Thyroid gland (tissue), 4 donors: ENCODE results near the gene STN1. TPM values are rescaled to one million over a fixed set of nuclear protein-coding genes. Genes with fewer than 3 reads are reported as not detected.
A peak's percentile ranks its signal among the peaks of the same experiment; 100 is the strongest.

Experiments used
- DNase-seq, 2 donors: peaks; one replicate each; pipeline ENCODE4 v3.0.0-alpha.2; 2019
- H3K27ac ChIP-seq, 3 donors: fragments of 200-600 bp; sonication (generic); 1 replicate in 2 of 3; 2 replicates in 1 of 3; pipeline ENCODE4 v1.5.1; 2016 to 2019; ENCODE audit warnings: mild to moderate bottlenecking in 1 of 3, moderate library complexity in 1 of 3
- H3K27me3 ChIP-seq: fragments of 200-600 bp; sonication (generic); one replicate; pipeline ENCODE4 v1.5.1; 2019
- H3K36me3 ChIP-seq, 2 donors: fragments of 200-600 bp; sonication (generic); one replicate each; pipeline ENCODE4 v1.5.1; 2016 to 2019
- H3K4me1 ChIP-seq, 2 donors: fragments of 200-600 bp; sonication (generic); one replicate each; pipeline ENCODE4 v1.5.1; 2017 to 2019
- H3K4me3 ChIP-seq, 3 donors: fragments of 200-600 bp; sonication (generic); replicated peaks in 1 of 3; 1 replicate in 2 of 3; 2 replicates in 1 of 3; pipeline ENCODE4 v1.5.1; 2016; ENCODE audit warnings: mild to moderate bottlenecking in 1 of 3
- H3K9me3 ChIP-seq: fragments of 200-600 bp; sonication (generic); one replicate; pipeline ENCODE4 v1.5.1; 2017
- CTCF ChIP-seq, 6 experiments: fragments of 200-600 bp in 3 of 6; fragments of 450-650 bp in 3 of 6; sonication (generic) in 3 of 6; IDR thresholded peaks; one replicate each; pipeline ENCODE4 v1.5.1; 2016 to 2019; ENCODE audit warnings: antibody characterized with exemption in 6 of 6, mild to moderate bottlenecking in 2 of 6, inconsistent platforms in 1 of 6, moderate library complexity in 1 of 6
- POLR2A ChIP-seq, 2 donors: fragments of 450-650 bp; IDR thresholded peaks; one replicate each; pipeline ENCODE4 v1.6.1; 2017; ENCODE audit warnings: antibody characterized with exemption in 2 of 2, mild to moderate bottlenecking in 2 of 2, moderate library complexity in 1 of 2
- WGBS, 2 donors: methylation state at CpG; one replicate each; pipeline ENCODE4 v1.1.5; 2017; 5-methylcytosine and 5-hydroxymethylcytosine counted together
- intact Hi-C: fragments of 100-400 bp; cut with DNase I; formaldehyde crosslinking; loops from one replicate; pipeline ENCODE4 v1.15.1; 2023
- total RNA-seq, 4 donors: library from RNA; depleted of rRNA; stranded (reverse); fragments of >200 nt; gene quantifications; one replicate each; pipeline ENCODE4 v1.2.3, GENCODE V29; 2016

The STN1 gene
- total RNA-seq, 4 donors from 2014 or later = 20.7 to 37.1 (median 30.7) TPM

GRCh38 chr10:103843045-103843444 lies 74.9 kb downstream of the STN1 start:
- no peaks in the 10 kb centered on the region for H3K27me3 ChIP-seq
- 84 to 91% methylated on average over 3 of the region's 3 CpGs for WGBS, 2 donors
- intact Hi-C loops = no loop called here
- no peak overlapping the region for H3K4me3 ChIP-seq
- no peaks in the 10 kb centered on the region for H3K9me3 ChIP-seq
- no peaks in the 10 kb centered on the region for H3K36me3 ChIP-seq
- no peak overlapping the region for H3K27ac ChIP-seq
- no peak for TF ChIP-seq CTCF (IDR thresholded peaks at IDR 0.05)
- TF ChIP-seq POLR2A (IDR thresholded peaks at IDR 0.05) = no peak
- DNase-seq = no peak
- peaks cover 2 to 25% of the 10 kb centered on the region in 2 donors for H3K4me1 ChIP-seq

GRCh38 chr10:103842605-103843004 lies 75.4 kb downstream of the STN1 start:
- DNase-seq = no peak
- Histone ChIP-seq H3K4me1 (peaks cover 2 to 25% of the 10 kb centered on the region in 2 donors), H3K36me3 (no peaks in the 10 kb centered on the region), H3K27me3 (no peaks in the 10 kb centered on the region), H3K9me3 (no peaks in the 10 kb centered on the region), H3K4me3 (no peak overlapping the region), H3K27ac (no peak overlapping the region)
- intact Hi-C loops = no loop called here
- TF ChIP-seq POLR2A (IDR thresholded peaks at IDR 0.05) = no peak
- TF ChIP-seq CTCF (IDR thresholded peaks at IDR 0.05) = no peak
- WGBS, 2 donors = 56 to 70% methylated on average over 7 of the region's 7 CpGs

DNA sequence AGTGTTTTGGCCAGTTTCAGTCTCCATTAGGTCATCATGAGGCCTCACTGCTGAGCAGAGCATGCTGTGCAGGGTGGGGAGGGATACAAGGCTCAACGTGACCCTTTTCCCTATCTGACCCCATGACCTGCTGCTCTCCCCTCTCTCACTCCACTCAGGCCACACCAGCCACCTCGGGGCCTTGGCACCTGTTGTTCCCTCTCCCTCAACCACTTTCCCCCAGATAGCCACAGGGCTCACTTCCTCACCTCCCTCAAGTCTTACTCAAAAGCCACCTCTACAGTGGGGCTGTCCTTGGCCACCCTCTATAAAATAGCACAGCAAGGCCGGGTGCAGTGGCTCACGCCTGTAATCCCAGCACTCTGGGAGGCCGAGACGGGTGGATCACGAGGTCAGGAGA lies 76.5 kb downstream of the STN1 start:
- Histone ChIP-seq H3K27me3 (no peaks in the 10 kb centered on the region), H3K9me3 (no peaks in the 10 kb centered on the region), H3K36me3 (no peaks in the 10 kb centered on the region), H3K4me1 (peaks cover 2 to 25% of the 10 kb centered on the region in 2 donors), H3K4me3 (no peak overlapping the region), H3K27ac (no peak overlapping the region)
- TF ChIP-seq CTCF (IDR thresholded peaks at IDR 0.05) = no peak
- no peak for TF ChIP-seq POLR2A (IDR thresholded peaks at IDR 0.05)
- intact Hi-C loops = no loop called here
- 92 to 93% methylated on average over 7 of the region's 7 CpGs for WGBS, 2 donors
- no peak for DNase-seq

DNA sequence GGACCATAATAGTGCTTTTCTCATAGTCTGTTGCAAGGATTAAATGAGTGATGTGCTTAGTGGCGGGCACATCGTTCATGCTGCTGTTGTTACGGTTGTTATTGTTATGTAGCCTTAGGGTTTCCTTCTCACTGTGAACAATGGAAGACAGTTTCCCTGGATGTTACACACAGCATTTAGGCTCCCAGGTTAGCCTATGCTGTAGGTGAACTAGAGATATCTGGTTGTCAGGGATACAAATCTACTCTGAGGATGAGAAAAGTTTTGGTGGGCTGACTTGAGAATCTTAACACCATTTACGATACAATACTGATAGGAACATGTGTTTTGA lies 77.3 kb downstream of the STN1 start:
- H3K27me3 ChIP-seq = no peaks in the 10 kb centered on the region
- 66 to 79% methylated on average over 4 of the region's 4 CpGs for WGBS, 2 donors
- H3K27ac ChIP-seq = no peak overlapping the region
- no peak for DNase-seq
- peaks cover 2 to 25% of the 10 kb centered on the region in 2 donors for H3K4me1 ChIP-seq
- TF ChIP-seq CTCF (IDR thresholded peaks at IDR 0.05) (no peak), POLR2A (IDR thresholded peaks at IDR 0.05) (no peak)
- no peaks in the 10 kb centered on the region for H3K36me3 ChIP-seq
- intact Hi-C loops = no loop called here
- no peaks in the 10 kb centered on the region for H3K9me3 ChIP-seq
- H3K4me3 ChIP-seq = no peak overlapping the region

DNA sequence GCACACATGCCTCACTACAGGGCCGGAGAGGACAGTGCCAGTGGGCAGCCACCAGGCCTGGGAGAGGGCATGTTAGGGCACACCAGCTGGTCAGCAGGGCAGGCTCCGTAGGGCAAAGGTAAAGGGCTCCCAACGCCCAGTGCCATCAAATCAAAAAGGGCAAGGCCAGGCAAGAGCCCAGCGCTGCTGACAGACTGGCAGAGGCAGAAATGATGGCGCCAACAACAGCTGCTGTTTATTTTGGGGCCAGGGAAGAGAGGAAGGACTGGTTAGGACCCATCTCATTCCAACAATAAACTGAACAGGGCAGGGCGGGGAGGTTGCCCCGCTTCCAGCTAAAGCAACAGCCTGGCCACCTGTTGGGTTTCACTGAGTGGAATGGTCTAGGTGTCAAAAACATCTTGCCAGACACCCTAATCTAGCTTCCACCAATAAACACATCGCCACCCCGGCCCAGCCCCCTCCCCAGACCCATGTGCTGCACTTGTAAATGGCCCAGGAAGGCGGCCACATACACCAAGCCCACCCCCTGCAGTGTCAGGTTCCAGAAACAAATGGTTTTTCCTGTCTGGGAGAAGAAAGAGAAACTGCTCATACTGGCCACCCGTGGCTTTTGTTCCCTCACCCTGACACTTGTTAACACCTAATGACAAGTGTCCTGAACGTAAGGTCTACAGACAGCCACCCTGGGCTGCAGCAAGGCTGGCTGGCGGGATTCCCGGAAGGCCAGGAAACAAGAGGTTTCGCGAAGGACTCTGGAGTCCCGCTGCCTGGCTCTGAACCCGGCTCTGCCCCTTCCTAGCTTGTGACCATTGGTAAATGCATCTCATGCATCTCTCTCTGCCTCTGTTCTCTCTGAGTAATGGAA lies 77.9 kb downstream of the STN1 start:
- H3K9me3 ChIP-seq = no peaks in the 10 kb centered on the region
- TF ChIP-seq POLR2A (IDR thresholded peaks at IDR 0.05) (no peak), CTCF (IDR thresholded peaks at IDR 0.05) (no peak)
- H3K27me3 ChIP-seq = no peaks in the 10 kb centered on the region
- no peak overlapping the region for H3K27ac ChIP-seq
- peak; percentile 61 to 67 for DNase-seq
- intact Hi-C loops = no loop called here
- H3K36me3 ChIP-seq = no peaks in the 10 kb centered on the region
- no peak overlapping the region for H3K4me3 ChIP-seq
- peaks cover 2 to 30% of the 10 kb centered on the region in 2 donors for H3K4me1 ChIP-seq
- WGBS, 2 donors = 42 to 49% methylated on average over 15 to 18 of the region's 18 CpGs
